Activated CD8-positive, alpha-beta memory T cell treated with anti-CD3 and anti-CD28 coated beads, Interleukin-2, amount 50 U/mL, for 24 hours (primary cell): Measurements from ENCODE around the gene HDDC3.
A peak's percentile ranks its signal among the peaks of the same experiment; 100 is the strongest.

Source experiments
- DNase-seq: peaks from one replicate; pipeline ENCODE4 v3.0.0-alpha.2; 2020; ENCODE audit errors: extremely low read depth

Gene HDDC3

DNA sequence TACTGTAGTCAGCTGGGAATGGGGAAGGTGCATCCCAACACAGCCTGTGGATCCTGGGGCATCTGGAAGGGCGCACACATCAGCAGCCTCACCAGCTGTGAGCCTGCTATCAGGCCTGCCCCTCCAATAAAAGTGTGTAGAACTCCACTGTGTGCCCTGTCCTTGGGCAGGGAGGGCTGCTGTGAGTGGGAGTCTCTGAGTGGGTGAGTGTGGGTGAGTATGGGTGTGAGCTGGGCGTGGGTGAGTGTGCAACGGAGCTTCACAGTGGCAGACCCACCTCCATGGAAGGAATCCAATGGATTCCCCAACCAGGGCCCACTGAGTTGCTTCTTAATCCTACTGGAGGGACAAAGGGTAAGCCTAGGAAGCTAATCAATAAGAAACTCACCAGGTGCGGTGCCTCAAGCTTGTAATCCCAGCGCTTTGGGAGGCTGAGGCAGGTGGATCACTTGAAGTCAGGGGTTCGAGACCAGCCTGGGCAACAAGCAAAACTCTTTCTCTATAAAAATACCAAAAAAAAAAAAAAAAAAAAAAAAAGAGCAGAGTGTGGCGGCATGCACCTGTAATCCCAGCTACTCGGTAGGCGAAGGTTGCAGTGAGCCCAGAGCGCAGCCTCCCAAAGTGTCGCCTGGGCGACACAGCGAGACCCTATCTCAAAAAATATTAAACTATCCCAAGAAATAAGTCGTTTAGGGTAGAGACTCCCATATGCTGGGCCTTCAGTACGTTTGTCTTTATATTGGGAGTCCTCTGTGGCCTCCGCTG, 21.8 kb upstream of the HDDC3 start:
- no peak for DNase-seq

DNA sequence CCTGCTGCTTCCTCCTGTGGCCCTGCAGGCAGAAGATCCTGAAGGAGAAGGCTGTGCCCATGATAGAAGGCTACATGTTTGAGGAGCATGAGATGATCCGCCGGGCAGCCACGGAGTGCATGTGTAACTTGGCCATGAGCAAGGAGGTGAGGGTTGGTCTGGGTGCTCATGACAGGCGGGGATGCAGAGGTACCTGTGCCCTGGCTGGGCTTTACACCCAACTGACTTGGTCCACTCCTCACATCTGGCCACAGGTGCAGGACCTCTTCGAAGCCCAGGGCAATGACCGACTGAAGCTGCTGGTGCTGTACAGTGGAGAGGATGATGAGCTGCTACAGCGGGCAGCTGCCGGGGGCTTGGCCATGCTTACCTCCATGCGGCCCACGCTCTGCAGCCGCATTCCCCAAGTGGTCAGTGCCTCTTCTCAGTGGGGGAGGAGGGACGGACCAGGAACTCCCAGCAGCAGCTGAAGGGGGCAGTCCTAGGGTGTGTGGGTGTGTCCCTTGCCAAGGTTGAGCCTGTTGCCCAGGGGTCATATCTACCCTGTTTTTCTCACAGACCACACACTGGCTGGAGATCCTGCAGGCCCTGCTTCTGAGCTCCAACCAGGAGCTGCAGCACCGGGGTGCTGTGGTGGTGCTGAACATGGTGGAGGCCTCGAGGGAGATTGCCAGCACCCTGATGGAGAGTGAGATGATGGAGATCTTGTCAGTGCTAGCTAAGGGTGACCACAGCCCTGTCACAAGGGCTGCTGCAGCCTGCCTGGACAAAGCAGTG, 20.7 kb upstream of the HDDC3 start:
- no peak for DNase-seq

DNA sequence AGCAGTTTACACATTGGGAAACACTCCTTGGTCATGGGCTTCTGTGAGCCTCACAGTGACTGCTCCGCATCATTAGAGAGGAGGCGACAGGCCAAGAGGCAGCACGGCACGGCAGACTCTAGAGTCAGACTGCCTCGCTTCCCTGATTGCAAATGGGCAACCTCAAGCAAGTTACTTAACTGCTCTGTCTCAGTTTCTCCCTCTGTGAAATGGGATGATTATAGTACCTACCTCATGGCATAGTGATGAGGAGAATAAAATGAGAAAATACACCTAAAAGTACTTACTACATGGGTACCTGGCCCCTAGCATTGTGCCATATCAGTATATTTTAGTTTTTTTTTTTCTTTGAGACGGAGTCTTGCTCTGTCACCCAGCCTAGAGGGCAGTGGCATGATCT, 18.3 kb upstream of the HDDC3 start:
- no peak for DNase-seq

DNA sequence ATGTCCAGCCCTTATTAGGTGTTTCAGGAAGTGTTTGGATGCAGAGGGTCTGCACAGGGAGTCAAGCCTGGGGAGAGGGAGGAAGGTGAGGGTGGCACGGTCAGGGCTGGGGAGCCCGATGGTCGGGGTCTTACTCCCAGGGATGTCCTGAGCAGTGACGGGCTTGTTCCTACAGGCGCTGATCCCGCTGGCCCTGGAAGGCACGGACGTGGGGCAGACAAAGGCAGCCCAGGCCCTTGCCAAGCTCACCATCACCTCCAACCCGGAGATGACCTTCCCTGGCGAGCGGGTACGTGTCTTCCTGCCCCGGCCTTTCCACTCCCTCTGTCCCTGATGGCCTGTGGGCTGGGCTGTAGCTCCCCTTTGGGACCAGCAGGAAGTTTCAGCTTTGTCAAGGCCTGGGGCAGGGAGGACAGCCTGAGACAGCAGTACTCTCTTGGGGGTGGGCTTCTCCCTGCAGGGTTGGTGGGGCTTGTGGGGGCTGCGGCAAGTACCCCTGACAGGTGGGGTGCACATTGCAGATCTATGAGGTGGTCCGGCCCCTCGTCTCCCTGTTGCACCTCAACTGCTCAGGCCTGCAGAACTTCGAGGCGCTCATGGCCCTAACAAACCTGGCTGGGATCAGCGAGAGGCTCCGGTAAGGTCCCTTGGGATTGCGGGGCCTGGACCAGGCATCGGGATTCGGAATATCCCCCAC, 17.8 kb upstream of the HDDC3 start:
- no peak for DNase-seq

DNA sequence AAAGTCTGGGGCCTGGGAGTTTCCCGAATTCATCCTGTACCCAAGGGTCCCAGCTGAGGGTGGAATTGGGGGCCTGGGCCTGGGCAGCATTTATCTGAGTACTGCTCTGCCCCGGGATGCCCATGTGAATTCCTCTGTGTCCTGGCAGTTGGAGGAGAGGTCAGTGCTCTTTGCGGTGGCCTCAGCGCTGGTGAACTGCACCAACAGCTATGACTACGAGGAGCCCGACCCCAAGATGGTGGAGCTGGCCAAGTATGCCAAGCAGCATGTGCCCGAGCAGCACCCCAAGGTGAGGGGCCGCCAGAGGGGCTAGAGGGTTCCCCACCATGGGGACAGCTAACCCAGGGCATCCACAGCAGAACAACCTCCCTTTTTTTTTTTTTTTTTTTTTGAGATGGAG, 16.2 kb upstream of the HDDC3 start:
- no peak for DNase-seq

DNA sequence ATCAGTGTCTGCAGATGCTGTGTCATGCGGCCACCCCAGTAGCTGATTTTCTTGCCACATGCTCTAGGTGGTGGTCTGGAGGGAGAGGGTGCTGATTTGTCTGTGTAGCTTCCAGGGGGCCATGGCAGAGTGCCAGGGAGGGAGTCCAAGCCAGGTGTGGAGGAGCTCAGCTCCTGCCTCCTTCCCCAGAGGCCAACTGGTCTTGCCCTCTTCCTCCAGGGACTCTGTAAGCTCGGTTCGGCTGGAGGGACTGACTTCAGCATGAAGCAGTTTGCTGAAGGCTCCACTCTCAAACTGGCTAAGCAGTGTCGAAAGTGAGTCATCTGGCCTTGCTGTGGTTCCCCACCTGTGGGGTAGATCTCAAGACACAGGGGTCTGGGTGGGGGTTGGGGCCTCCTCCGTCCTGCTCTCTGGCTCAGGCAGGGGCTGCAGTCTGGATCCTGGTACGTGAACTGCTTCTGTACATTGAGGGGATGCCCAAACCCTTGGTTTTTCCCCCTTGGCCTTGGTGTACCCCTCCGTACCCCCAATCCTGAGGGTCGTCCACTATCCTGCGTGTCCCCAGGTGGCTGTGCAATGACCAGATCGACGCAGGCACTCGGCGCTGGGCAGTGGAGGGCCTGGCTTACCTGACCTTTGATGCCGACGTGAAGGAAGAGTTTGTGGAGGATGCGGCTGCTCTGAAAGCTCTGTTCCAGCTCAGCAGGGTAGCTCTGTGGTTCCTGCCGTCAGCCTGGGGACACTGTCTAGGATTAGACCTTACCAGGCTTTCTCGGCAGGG, 15.4 kb upstream of the HDDC3 start:
- DNase-seq = no peak

DNA sequence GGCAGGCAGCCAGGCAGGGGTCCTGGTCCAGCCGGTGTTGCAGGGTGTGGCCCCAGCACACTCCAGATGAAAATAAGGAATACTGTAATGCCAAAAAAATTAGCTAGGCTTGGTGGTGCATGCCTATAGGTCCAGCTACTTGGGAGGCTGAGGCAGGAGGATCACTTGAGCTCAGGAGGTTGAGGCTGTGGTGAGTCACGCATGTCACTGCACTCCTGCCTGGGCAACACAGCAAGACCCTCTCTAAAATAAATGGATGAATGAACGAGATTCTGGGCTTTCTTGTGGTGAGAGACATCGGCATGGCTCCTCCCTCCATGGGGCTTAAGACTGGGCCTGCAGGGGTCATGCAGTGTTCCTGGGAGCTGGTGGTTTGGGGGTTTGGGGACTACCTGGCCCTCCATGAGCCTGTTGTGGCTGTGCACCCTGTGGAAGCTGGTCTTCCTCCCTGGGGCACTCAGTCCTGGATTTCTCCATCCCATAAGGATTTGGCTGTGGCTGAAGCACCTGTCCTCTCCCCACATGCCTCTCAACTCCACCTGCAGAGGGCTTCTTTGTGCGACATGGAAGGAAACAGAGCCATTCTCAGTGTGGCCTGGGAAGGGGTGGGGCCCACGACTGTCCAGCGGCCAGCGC, 14.7 kb upstream of the HDDC3 start:
- no peak for DNase-seq

DNA sequence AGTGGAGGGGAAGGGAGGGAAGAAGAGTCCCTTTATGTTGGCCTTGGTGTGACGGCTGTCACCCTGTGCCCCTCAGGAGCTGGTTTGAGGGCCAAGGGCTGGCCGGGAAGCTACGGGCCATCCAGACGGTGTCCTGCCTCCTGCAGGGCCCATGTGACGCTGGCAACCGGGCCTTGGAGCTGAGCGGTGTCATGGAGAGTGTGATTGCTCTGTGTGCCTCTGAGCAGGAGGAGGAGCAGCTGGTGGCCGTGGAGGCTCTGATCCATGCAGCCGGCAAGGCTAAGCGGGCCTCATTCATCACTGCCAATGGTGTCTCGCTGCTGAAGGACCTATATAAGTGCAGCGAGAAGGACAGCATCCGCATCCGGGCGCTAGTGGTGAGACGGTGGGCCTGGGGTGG, 14.2 kb upstream of the HDDC3 start:
- DNase-seq = no peak

DNA sequence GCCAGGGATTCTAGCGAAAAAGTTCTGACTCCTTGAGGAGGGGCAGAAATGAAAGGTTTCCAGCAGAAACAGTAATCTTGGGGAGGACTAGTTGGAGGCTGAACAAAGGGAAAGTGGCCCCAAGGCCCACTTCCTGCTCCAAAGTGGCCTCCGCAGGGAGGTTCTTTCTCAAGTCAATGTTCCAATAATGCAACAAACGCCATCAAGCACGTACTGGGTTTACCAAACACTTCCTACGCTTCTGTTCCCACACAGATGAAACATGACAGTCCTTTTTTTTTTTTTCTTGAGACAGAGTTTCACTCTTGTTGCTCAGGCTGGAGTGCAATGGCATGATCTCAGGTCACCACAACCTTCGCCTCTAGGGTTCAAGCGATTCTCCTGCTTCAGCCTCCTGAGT, 12.7 kb upstream of the HDDC3 start:
- DNase-seq = no peak

DNA sequence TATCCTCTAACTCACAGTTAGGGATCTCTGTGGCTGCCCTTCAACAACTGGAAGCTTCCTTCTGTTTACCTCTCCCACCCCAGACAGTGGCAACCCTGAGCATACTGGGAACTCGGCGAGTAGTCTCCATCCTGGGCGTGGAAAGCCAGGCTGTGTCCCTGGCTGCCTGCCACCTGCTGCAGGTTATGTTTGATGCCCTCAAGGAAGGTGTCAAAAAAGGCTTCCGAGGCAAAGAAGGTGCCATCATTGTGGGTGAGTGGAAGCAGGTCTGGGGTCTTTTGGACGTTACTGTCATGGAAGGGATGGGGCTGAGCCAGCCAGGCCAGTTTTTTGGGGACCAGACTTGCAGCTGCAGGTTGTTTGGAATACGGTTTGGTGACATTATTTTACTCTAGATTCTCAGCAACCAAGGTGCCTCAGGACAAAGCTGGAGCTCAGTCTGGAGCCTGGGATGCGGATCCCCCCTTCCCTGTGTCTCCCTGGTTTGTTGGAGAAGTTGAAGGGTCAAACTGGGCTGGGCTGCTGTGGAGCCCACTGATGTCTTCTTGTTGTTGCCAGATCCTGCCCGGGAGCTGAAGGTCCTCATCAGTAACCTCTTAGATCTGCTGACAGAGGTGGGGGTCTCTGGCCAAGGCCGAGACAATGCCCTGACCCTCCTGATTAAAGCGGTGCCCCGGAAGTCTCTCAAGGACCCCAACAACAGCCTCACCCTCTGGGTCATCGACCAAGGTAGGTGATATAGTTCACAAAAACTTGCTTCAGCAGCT, 10.2 kb upstream of the HDDC3 start:
- no peak for DNase-seq

DNA sequence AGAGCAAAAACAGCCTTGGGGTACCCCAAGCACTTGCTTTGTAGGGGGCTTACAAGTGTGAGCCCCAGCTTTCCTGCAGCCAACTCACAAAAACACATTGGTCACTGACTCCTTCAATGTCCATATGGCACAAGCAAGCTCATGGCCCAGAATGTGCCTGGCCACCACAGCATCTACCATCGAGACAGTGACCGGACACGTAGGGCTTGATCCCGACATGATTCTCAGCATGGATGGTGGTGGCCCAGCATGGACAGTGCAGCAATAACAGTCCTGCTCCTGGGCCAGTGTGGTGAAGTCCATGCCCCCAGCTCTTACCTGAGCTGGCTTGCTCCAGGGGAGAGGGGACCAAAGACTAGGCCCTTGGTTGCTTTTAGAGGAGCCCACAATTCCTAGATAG, 8.7 kb upstream of the HDDC3 start:
- no peak for DNase-seq

DNA sequence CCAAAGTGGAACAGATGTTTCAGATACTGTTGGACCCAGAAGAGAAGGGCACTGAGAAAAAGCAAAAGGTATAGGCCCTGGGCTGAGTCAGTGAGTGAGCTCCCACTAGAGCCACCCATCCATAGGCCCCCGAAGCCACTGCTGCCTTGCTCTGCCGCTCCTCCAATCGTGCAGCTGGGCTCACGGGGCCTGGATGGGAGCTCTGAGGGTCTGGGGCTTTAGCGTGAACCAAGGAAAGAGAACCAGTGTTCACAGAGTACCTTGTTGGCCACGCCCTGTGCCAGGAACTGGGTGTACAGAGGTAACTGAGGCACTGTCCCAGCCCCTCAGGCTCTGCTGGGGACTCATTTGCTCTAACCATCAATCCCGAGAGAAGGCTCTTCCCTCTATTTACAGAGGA, 7.4 kb upstream of the HDDC3 start:
- no peak for DNase-seq

DNA sequence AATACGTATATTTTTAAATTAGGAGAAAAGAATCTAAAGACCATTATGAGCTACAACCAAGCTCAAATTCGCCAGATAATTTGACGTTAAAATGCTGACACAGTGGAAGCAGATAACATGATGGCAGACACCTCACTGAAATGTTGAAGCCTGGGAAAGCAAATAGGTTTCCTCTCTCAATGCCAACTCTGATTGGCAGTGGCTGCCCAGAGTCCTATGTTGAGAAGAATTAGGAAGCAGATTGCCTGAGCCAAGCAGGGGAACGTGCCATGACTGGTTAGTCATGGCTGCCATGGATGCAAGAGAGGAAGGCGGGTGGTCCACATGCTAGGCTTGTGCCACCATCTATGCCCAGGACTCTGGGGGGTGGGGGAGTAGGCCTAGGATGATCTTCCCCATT, 5.9 kb upstream of the HDDC3 start:
- DNase-seq = no peak

DNA sequence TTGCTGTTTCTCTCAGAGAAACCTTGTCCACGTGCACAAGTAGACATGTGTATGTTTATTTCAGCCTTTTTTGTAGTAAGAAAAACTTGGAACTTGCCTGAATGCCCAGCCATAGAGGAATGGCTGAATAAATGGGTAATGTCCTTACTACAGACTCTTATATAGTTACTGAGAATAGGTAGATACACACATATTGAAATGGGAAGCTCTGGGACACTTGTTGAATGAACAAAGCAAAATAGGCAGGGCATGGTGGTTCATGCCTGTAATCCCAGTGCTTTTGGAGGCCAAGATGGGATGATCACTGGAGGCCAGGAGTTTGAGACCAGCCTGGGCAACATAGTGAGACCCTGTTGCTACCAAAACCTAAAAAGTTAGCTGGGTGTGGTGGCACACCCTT, 4.5 kb upstream of the HDDC3 start:
- DNase-seq = no peak

DNA sequence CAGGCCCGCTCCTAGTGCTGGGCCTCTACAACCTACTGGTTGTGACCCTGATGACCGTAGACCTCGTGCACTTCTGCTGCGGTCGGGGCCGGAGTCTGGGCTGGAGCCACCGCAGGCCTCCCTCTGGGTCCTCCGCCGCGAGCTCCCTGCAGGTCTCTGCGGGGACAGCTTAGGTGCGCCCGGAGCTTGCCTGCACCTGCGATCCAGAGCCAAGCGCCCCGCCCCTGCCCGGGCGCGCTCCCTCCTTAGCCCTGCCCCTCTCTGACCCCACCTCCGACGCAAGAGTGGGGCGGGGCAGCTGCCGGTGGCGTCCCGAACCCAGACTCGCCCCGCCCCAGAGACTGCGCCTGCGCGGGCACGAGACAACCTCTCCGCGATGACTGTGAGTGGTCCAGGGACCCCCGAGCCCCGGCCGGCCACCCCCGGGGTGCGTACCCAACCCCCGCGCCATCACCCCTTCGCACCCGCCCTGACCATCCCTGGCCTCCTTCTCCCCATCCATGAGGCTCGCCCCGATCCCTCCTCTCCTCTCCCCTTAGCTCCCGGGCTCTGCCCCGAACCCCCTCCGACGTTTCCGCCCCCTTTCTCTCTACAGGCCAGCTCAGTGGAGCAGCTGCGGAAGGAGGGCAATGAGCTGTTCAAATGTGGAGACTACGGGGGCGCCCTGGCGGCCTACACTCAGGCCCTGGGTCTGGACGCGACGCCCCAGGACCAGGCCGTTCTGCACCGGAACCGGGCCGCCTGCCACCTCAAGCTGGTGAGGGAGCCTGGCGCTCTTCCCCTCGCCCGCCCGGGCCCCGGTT, 2.8 kb upstream of the HDDC3 start, which contains the start of gene UNC45A:
UNC45A (plus strand) TSS at position 337 of the 803 bp plus-strand sequence; CDS start at position 377, 40 bp downstream.
- peak; percentile 86 for DNase-seq

DNA sequence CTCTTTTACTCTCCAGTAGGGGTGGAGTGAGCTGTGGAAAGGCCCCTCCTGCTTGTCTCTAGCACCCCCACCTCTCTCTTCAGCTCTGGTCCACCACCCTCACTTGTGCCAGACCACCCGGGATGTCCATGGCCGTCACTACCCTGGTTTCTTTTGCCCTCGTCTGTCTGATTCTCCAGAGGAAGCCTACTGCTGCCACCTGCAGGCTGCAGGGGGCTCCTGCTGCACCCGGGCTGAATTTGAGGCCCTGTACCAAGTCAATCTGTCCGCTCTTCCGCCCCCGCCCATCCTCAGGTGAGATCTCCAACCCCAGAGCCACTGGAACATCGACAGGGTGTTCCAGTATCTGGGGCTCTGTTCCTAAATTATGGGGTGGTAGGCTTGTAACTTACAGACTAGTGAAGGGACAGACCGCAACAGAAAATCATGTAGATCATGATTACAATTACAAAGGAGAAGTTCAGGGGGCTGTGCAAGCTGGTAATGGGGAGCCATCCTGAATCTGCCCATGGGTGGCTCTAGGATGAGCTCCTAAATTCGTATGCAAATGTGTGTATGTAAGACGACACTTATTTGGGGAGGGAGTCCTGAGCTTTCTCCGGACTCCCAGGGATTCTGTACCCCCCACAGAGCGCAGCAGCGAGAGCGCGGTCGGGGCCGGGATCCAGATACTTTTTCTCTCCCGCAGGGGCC, 2.1 kb upstream of the HDDC3 start:
- DNase-seq = peak; percentile 60

DNA sequence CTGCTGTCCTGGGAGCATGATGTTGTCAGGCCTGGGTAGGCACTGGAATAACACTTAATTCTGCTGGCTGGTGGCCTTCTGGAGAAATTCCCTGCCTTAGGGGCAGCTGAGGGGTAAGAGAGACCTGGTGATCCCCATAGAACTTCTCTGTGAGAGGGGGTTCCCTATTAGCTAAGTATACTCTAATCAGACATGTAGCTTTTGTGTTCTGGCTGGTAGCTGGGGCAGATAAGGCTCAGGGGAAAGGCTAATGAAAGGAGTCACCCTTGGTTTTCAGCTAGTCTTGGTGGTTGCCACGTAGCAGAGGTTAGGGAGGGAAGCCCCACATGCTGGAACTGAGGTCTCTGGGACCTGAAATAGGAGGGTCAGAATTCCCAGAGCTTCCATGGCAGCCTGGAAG, 952 bp upstream of the HDDC3 start:
- no peak for DNase-seq

DNA sequence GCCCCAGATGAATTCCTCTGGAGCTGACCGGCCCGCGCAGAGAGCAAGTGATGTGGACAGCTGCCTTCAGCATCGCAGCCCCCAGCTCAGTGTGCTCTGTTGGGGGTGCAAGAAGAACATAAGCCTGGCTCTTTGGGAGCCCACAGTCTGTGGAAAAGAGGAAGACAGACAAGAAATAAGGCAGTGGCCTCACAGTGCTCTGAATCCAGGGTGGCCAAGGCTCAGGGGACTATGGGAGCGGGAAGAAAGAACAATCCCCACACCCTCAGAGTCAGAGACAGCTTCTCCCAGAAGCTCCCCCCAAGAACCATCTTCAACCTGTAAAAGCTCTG, 277 bp upstream of the HDDC3 start:
- DNase-seq = no peak

DNA sequence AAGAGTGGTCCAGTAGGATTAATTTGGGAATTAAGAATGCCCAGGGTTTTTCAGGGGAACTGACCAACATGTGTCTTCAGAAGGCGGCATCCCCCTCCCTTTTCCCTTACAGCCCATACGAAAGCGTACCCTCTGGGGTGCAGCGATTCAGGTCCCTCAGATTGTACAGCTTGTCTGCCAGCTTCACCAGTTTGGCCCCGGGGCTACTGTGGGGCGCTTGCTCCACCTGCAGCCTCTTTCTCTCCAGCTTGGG, 848 bp downstream of the HDDC3 start:
- DNase-seq = no peak
